Measurements from ENCODE around the gene PTPRR.

Gene PTPRR

GRCh38 chr12:70919176-70919575, 1.4 kb downstream of the PTPRR start:
- Histone ChIP-seq H3K36me3 (ENCODE audit: low read length) (no peaks in the 10 kb centered on the region), H4K20me1 (ENCODE audit: low read depth, low read length) (no peaks in the 10 kb centered on the region), H3K9me2 (replicated peaks; ENCODE audit: insufficient read depth, low read length) (no peaks in the 10 kb centered on the region), H3K4me3 (ENCODE audit: insufficient read depth, low read length, poor library complexity, severe bottlenecking) (no peak overlapping the region), H2AFZ (ENCODE audit: low read depth, low read length, severe bottlenecking) (no peak overlapping the region), H3K27ac (ENCODE audit: low read depth, low read length) (no peak overlapping the region), H3K9me3 (ENCODE audit: insufficient read depth, low read length) (no peaks in the 10 kb centered on the region), H3K4me2 (ENCODE audit: low read depth, low read length, poor library complexity, severe bottlenecking) (no peak overlapping the region), H3K9ac (ENCODE audit: low read length) (no peak overlapping the region), H3K79me2 (ENCODE audit: insufficient read depth, low read length) (no peaks in the 10 kb centered on the region), H3F3A (ENCODE audit: insufficient read depth) (no peaks in the 10 kb centered on the region), H3K27me3 (ENCODE audit: low read length) (no peaks in the 10 kb centered on the region)
- TF ChIP-seq EZH2phosphoT487 (conservative IDR thresholded peaks at IDR 0.05; ENCODE audit: low read length) = no peak
- TF ChIP-seq CTCF (IDR thresholded peaks at IDR 0.05; ENCODE audit: insufficient read depth, low read length, poor library complexity, severe bottlenecking) = no peak

DNA sequence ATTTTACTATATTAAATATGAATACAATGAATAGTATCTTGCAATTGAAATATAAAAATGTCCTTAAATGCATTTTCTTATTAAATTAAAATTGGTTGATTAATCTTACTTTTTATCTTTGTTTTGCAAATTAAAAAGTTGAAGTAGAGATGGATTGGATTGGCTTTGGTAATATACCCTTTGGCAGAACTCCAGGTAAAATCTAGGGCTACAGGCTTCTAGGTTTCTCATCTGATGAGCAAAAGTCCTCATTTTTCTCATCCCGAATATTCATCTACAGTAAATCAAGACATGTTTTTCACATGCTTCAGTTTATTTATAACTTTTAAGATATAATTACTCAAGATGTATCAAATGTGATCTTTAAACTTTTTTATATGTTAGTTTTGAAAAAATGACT, 2.2 kb downstream of the PTPRR start:
- Histone ChIP-seq H3K4me2 (ENCODE audit: low read depth, low read length, poor library complexity, severe bottlenecking) (no peak overlapping the region), H3K9me2 (replicated peaks; ENCODE audit: insufficient read depth, low read length) (no peaks in the 10 kb centered on the region), H3F3A (ENCODE audit: insufficient read depth) (no peaks in the 10 kb centered on the region), H4K20me1 (ENCODE audit: low read depth, low read length) (no peaks in the 10 kb centered on the region), H3K27ac (ENCODE audit: low read depth, low read length) (no peak overlapping the region), H3K27me3 (ENCODE audit: low read length) (no peaks in the 10 kb centered on the region), H3K36me3 (ENCODE audit: low read length) (no peaks in the 10 kb centered on the region), H3K9ac (ENCODE audit: low read length) (no peak overlapping the region), H2AFZ (ENCODE audit: low read depth, low read length, severe bottlenecking) (no peak overlapping the region), H3K4me3 (ENCODE audit: insufficient read depth, low read length, poor library complexity, severe bottlenecking) (no peak overlapping the region), H3K79me2 (ENCODE audit: insufficient read depth, low read length) (no peaks in the 10 kb centered on the region), H3K9me3 (ENCODE audit: insufficient read depth, low read length) (no peaks in the 10 kb centered on the region)
- no peak for TF ChIP-seq EZH2phosphoT487 (conservative IDR thresholded peaks at IDR 0.05; ENCODE audit: low read length)
- no peak for TF ChIP-seq CTCF (IDR thresholded peaks at IDR 0.05; ENCODE audit: insufficient read depth, low read length, poor library complexity, severe bottlenecking)

DNA sequence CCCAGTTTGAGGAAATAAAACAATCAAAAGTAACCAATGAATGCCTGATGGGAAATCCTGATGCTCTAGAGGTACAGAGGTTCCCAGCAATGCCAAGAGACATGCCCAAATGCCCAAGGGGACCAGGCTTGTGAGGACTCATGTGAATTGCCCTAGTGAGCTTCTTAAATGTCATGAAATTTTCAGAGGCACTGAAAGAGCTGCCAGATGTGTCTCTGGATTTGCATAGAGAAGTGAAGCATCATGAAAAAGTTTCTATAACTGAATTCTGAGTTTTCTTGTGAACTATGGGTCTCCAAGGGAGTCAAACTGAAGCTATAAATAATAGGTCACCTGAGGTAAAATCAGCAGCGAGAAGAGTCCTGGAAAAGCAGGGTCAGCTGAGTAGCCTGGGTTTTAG, 9.9 kb downstream of the PTPRR start:
- no peaks in the 10 kb centered on the region for H4K20me1 ChIP-seq (ENCODE audit: low read depth, low read length)
- H3K36me3 ChIP-seq (ENCODE audit: low read length) = no peaks in the 10 kb centered on the region
- no peak overlapping the region for H3K4me2 ChIP-seq (ENCODE audit: low read depth, low read length, poor library complexity, severe bottlenecking)
- H3K9ac ChIP-seq (ENCODE audit: low read length) = no peak overlapping the region
- no peaks in the 10 kb centered on the region for H3K79me2 ChIP-seq (ENCODE audit: insufficient read depth, low read length)
- no peak overlapping the region for H3K27ac ChIP-seq (ENCODE audit: low read depth, low read length)
- no peaks in the 10 kb centered on the region for H3K9me3 ChIP-seq (ENCODE audit: insufficient read depth, low read length)
- TF ChIP-seq EZH2phosphoT487 (conservative IDR thresholded peaks at IDR 0.05; ENCODE audit: low read length) = no peak
- TF ChIP-seq CTCF (IDR thresholded peaks at IDR 0.05; ENCODE audit: insufficient read depth, low read length, poor library complexity, severe bottlenecking) = no peak
- no peak overlapping the region for H3K4me3 ChIP-seq (ENCODE audit: insufficient read depth, low read length, poor library complexity, severe bottlenecking)
- no peak overlapping the region for H2AFZ ChIP-seq (ENCODE audit: low read depth, low read length, severe bottlenecking)
- H3K27me3 ChIP-seq (ENCODE audit: low read length) = no peaks in the 10 kb centered on the region
- H3F3A ChIP-seq (ENCODE audit: insufficient read depth) = no peaks in the 10 kb centered on the region
- H3K9me2 ChIP-seq (replicated peaks; ENCODE audit: insufficient read depth, low read length) = no peaks in the 10 kb centered on the region

DNA sequence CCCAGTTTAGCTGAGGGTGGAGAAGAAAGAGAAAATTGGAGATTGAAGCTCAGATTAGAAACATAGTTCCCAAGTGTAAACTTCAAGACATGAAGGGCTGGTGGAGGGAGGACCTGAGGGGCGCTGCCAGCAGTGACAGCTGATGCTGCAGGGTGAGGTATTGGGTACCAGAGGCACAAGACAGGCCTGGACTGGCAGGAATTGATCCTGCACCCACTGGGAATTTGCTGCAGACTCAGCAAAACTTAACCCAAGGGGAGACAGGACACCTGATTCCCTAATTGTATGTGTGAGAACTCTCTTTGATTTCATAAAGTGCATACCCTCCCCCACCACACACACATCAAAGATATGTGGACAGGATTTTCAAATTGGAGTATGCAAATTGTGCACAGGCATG, 11.6 kb downstream of the PTPRR start:
- Histone ChIP-seq H3K27ac (ENCODE audit: low read depth, low read length) (no peak overlapping the region), H3K9me2 (replicated peaks; ENCODE audit: insufficient read depth, low read length) (no peaks in the 10 kb centered on the region), H3K4me2 (ENCODE audit: low read depth, low read length, poor library complexity, severe bottlenecking) (no peak overlapping the region), H3K9me3 (ENCODE audit: insufficient read depth, low read length) (no peaks in the 10 kb centered on the region), H2AFZ (ENCODE audit: low read depth, low read length, severe bottlenecking) (no peak overlapping the region), H3K9ac (ENCODE audit: low read length) (no peak overlapping the region), H3K79me2 (ENCODE audit: insufficient read depth, low read length) (no peaks in the 10 kb centered on the region), H3K36me3 (ENCODE audit: low read length) (no peaks in the 10 kb centered on the region), H3K4me3 (ENCODE audit: insufficient read depth, low read length, poor library complexity, severe bottlenecking) (no peak overlapping the region), H3K27me3 (ENCODE audit: low read length) (no peaks in the 10 kb centered on the region), H4K20me1 (ENCODE audit: low read depth, low read length) (no peaks in the 10 kb centered on the region), H3F3A (ENCODE audit: insufficient read depth) (no peaks in the 10 kb centered on the region)
- TF ChIP-seq EZH2phosphoT487 (conservative IDR thresholded peaks at IDR 0.05; ENCODE audit: low read length) (no peak), CTCF (IDR thresholded peaks at IDR 0.05; ENCODE audit: insufficient read depth, low read length, poor library complexity, severe bottlenecking) (no peak)

All from SU-DHL-6 (cell line).